Measurements from ENCODE around the gene SEL1L.
"Not testable (repeated sequence)": the region's sequence is repeated elsewhere in the genome, so short reads cannot be mapped to it uniquely, and the experiment has no call there.

Gene SEL1L

DNA sequence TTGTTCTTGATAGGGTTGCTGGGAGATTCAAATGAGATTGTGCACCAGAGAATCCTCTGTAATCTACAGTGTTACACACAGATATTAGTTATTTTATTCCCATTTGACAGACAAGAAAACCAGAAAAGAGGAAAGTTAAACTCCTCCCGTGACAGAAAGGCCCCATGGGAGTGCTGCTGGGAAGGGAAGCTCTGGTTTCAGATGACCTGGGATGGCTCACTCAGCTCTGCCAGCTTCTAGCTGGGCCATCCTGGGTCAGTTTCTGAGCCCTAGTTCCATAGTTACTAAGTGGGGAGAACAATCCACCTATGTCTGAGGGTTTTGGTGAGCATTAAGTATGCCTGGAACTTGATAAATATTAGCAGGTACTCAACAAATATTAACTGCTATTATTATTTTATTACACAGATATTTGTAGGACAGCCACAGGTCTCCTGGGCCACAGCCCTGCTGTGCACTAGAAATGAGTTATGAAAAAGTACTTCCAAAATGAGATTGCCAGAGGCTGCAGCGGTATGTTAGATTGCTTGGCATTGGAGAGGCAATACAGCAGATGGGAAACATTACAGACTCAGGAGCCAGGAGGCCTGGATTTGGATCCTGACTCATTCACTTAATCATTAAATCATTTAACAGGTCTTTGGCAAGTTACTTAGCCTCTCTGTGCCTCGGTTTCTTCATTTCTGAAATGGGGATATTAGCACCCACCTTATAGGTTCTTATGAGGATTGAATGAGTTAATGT, 86.5 kb downstream of the SEL1L start:
- DNase-seq: no peak

DNA sequence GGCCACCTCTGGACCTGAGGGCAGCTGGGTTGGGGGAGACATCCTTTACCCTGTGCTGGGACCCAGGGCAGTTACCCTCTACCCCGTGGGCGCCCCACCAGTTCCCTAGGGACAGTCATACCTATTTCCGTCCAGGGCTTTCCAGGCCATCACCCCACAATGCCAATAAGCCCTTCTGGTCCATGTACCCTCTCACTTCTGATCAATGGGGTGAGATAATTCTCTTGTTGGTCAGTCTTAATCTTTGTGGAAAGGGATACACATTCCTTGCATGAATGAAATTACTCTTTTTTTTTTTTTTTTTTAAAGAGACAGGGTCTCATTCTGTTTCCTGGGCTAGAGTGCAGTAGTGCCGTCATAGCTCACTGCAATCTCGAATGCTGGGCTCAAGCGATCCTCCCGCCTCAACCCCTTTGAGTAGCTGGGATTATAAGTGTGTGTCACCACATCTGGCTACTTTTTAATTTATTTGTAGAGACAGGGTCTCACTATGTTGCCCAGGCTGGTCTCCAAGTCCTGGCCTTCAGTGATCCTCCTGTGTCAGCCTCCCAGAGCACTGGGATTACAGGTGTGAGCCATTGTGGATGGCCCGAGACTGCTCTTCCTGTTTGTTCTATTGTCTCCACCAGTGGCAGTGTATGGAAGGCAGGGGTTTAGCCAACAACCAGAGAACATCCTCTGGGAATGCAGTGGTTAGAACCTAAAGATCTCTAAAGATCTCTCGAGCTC, 87.2 kb downstream of the SEL1L start:
- DNase-seq: no peak

DNA sequence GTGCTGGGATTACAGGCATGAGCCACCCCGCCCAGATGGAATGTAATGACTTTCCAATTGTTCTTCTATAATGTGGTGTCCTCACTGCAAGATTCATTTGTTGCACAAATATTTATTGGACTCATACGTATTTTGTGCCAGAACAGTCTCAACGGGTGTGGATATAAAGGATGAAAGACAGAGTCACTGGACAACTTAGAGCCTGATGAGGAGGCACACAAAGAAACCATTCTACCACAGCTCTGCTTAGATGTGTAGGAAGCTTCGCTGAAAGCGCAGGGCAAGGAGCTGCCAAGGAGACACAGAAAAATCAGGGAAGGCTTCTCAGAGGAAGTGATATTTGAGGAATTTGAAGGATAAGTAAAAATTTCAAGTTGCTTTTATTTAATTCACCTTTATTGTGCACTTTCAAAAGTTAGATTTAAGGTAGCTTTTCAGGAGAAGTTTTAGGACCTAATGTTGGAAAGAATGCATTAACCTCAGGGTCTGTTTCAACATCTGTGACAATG, 92.0 kb downstream of the SEL1L start:
- DNase-seq: no peak

- DNase-seq: no peak
Observed at GRCh38 chr14:81440041-81440440, 93.6 kb downstream of the SEL1L start.

DNA sequence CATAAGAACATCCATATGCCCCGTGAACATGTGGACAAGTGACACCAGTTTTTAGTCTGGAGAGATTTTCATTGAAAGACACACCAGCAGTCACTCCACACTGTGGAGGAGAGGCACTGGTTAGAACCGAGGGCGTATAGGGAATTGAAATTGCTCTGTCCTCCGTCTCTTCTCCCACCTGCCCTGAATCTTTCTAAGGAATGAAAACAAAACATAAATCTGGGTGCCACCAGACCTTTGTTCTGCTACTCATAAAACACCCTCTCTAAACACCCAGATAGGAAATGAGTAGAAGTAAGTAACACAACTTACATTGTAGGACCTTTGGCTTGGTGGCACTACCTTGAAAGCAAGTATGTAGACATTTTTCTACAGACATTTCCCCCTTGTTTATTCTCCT, 96.4 kb downstream of the SEL1L start:
- DNase-seq: no peak

DNA sequence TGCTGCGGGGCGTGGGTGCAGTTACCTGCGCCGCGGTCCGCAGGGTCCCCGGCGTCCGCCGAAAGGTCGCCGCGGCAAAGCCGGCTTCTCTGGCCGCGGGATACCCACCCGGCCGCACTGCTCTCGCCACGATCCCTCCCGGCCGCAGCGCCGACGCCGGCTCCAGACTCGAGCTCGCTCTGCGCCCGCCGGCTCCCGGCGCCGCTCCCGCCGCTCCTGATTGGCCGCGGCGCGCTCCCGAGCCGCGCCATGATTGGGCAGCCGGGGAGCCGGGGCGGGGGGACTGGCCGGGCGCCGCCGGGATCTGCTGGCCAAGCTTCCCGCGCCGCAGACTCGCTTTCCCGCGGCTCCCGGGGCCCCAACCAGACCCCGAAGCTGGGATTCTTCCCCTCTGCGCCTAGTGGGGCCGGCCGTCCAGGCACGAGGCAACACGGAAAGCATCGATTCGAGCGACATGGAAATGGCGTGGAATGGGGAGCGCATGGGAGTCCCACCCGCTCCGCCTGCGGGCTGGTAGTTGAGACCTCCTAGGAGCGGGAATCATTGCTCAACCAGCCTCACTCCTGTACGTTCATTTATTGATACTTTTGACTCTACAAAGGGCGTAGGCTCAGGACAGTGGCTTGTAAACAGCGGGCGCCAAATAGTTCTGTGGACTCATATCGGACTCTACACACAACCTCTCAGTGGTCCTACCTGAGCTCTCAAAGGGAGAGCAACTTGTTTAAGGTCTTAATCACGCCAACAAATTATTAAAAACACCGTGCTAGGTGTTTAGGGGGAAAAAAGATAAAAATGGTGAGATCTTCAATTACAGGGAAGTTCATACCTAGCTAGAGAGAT, 97.1 kb downstream of the SEL1L start:
- peak; percentile 84 for DNase-seq

- DNase-seq: peak; percentile 83
Observed at GRCh38 chr14:81435391-81436295, 98.0 kb downstream of the SEL1L start.

DNA sequence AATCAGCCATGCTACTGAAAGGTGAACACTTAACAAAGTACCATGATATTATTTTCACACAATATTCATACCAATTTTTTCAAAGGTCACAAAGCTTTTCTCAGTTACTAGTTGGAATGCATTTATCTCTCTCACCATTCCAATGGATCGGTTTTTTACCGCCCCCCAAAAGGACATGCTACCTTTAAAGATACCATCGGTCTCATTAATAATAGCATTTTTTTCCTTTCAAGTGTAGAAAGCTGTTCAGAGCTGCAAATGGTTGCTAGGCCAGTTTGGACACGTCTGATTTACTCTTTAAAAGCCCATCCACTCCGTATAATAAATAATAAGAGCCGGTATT, 98.6 kb downstream of the SEL1L start:
- peak; percentile 21 for DNase-seq

- DNase-seq: peak; percentile 25
Observed at GRCh38 chr14:81434230-81434629, 99.4 kb downstream of the SEL1L start.

GRCh38 chr14:81433378-81433777, 100.3 kb downstream of the SEL1L start:
- no peak for DNase-seq

DNA sequence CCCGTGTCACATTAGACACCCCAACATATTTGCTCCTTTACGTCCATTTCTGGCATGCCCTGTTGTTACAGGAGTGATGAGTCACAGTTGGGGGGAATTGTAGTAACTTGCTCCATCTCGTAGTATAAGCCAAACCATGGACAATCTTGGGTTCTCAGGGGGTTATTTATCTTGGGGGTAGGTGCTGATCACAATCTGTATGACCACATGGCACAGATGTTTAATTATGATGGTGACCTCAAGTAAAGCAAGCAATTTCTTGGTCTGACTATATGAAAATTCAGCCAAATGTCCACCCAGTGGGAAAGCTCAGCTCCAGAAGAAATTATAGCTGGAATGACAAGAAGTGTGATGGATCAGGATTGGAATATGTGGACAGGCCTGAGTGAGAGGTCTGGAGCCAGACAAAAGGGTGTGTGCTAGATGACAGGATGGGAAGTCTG, 101.4 kb downstream of the SEL1L start:
- DNase-seq: no peak

- DNase-seq: no peak
Observed at GRCh38 chr14:81430235-81430634, 103.4 kb downstream of the SEL1L start.

DNA sequence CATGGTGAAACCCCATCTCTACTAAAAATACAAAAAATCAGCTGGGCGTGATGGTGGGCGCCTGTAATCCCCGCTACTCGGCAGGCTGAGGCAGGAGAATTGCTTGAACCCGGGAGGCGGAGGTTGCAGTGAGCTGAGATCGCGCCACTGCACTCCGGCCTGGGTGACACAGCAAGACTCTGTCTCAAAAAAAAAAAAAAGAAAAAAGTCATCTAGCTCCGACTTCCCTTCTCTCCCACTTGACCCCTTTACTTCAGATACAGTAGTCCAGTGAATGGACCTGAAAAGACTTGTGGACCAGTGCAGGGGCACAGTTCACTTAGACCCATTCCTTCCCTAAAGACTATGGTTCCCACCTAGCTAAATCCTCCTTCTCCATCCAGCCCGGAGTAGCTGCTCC, 103.9 kb downstream of the SEL1L start:
- not testable (repeated sequence) for DNase-seq

- DNase-seq: no peak
Observed at GRCh38 chr14:81429028-81429427, 104.6 kb downstream of the SEL1L start.

DNA sequence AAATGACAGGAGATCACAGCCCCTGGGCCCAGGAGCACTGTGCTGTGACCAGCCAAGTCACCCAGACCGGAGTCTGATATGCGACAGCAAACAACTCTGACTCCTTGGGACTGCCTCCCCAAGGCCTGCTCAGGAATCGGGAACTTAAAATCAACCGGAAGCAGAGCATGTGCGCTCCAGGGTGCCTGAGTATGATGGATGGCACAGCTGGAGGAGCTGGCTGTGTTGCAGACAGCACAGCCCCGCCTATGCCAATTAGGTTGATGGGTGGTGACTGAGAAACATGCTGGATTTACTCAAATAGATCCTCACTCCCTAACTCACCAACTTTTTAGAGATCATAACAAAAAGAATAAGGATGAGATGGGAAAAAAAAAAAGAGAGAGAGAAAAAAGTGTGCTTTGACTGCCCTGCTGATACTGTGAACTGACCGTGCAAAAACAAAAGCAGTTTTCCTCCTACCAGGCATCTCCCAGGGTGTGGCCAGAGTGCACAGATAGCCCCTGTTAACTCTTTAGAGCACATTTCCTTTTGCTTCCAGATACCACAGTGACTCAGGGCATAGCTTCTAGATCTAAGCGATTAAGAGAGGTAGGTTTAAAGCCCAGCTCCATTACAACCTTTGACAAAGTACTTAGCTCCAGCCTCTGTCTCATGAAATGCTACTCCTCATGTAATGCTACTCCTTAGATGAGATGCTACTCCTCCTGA, 106.2 kb downstream of the SEL1L start:
- DNase-seq: no peak

DNA sequence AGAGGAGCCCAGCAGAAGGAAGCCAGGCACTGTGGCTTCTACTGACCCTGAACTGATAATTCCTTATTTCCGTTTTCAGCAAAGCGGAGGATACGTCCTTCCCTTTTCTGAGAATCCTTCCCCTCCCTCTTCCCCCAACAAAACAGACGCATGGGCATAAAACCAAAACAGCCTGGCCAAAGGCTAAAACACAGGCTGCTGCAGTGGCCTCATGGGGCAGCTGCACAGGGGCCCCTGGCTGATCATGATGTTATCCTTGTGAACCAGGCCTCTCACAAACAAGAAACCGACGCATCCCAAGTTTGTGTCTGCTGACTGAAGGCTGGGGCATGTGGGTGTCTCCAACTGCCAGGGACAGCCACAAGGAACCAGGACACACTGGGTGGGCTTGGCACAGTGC, 110.1 kb downstream of the SEL1L start:
- no peak for DNase-seq

Measured in right kidney (tissue), 1 donor.